ENCODE results near the gene DENND1A.

Gene DENND1A

DNA sequence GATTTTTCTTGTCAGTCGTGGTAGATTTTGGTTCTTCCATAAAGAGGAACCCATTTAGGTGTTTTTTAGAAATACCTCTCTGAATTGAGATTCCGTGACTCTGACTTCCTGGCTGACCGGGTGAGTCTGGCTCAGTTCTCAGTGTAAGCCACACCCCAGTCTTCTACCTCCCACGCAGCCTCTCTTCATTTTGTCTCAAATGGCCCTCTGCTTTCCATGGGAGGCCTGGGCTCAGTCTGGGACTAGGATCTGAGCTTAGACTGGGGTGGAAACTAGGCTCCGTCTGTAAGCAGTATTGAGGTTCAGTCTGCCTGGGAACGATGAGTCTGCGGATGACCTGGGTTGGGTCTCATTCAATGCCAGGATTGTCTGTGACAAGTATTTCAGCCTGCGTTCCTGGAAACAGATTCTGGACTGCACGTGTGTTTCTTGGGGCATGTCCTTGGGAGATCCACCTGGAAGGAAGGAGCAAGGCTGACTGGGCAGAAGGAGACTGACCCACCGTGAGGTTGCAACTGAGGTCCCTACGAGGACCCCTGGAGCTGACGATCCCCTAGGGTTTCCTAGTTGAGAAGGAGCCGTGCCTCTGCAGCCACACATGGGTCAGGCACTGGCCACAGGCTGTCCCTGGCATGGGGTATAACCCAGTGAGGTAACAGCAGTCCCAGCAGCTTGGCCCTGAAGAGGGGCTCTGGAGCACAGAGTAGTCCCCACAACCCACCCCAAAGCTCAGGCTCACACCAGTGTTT lies 586.3 kb downstream of the DENND1A start:
- peak; percentile 81 for DNase-seq (ENCODE audit: extremely low spot score)
- CTCF ChIA-PET, result interaction anchor here (0.8 to 3.8 kb wide), 7 partner anchors 10 to 263 kb away, joined by 3 to 28 read pairs (median 4); no protein-coding TSS in a partner anchor
- no peak for TF ChIP-seq CTCF (IDR thresholded peaks at IDR 0.05; ENCODE audit: control extremely low read depth, extremely low read depth, low read depth, missing control alignments)
- POLR2A ChIA-PET, result no interaction called here

DNA sequence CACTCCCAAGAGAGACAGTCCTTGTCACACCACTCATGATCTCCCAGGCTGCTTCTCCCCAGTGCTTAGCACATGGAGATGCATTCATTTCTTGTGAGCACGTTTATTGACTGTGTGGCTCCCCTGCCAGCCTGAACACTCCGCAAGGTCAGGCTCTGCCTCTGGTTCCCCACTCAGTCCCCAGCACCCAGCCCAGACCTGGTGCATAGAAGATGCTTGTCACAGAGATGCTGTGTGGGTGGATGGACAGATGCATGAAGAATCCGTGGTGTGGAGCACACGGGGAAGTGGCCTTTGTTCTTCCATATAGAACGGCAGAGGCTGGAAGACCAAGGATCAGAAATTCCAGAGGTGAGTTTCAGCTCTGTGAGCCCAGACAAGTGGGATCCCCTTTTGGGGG lies 587.7 kb downstream of the DENND1A start:
- POLR2A ChIA-PET, result no interaction called here
- CTCF ChIA-PET, result interaction anchor here (0.8 to 6.3 kb wide), 5 partner anchors 7 to 370 kb away, joined by 3 to 34 read pairs (median 28); partner anchors contain the start of gene CRB2
- no peak for DNase-seq (ENCODE audit: extremely low spot score)
- TF ChIP-seq CTCF (IDR thresholded peaks at IDR 0.05; ENCODE audit: control extremely low read depth, extremely low read depth, low read depth, missing control alignments), result no peak

DNA sequence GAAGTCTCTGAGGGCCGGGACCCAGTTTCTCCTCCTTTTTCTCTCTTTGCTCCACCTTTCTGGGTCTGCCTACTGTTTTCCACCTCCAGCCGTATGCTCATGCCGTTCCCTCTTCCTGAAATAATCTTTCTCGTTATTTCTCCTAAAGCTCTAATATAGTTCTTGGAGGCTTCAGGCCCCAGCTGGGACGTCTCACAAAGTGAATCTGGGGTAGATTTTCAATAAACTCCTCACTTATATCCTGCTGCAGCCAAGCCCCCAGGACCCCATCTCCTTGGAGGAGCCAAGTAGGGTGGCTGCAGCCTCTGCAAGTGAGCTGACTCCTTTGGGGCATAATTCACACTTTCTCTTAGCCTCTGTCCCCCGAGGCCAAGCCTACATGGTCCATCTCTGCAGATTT lies 588.1 kb downstream of the DENND1A start:
- no peak for DNase-seq (ENCODE audit: extremely low spot score)
- no peak for TF ChIP-seq CTCF (IDR thresholded peaks at IDR 0.05; ENCODE audit: control extremely low read depth, extremely low read depth, low read depth, missing control alignments)
- ChIA-PET CTCF (interaction anchor here (3.9 to 6.3 kb wide), 2 partner anchors 8 to 12 kb away, joined by 33 to 34 read pairs; partner anchors contain the start of gene CRB2), POLR2A (no interaction called here)

GRCh38 chr9:123339666-123340510 lies 590.0 kb downstream of the DENND1A start:
- DNase-seq (ENCODE audit: extremely low spot score), result no peak
- no peak for TF ChIP-seq CTCF (IDR thresholded peaks at IDR 0.05; ENCODE audit: control extremely low read depth, extremely low read depth, low read depth, missing control alignments)
- POLR2A ChIA-PET, result interaction anchor here (0.6 to 1.4 kb wide), 6 partner anchors 11 to 715 kb away, joined by 3 to 9 read pairs (median 4); no protein-coding TSS in a partner anchor
- CTCF ChIA-PET, result interaction anchor here (0.7 to 6.3 kb wide), 7 partner anchors 9 to 349 kb away, joined by 3 to 34 read pairs (median 19); partner anchors contain the start of gene CRB2

DNA sequence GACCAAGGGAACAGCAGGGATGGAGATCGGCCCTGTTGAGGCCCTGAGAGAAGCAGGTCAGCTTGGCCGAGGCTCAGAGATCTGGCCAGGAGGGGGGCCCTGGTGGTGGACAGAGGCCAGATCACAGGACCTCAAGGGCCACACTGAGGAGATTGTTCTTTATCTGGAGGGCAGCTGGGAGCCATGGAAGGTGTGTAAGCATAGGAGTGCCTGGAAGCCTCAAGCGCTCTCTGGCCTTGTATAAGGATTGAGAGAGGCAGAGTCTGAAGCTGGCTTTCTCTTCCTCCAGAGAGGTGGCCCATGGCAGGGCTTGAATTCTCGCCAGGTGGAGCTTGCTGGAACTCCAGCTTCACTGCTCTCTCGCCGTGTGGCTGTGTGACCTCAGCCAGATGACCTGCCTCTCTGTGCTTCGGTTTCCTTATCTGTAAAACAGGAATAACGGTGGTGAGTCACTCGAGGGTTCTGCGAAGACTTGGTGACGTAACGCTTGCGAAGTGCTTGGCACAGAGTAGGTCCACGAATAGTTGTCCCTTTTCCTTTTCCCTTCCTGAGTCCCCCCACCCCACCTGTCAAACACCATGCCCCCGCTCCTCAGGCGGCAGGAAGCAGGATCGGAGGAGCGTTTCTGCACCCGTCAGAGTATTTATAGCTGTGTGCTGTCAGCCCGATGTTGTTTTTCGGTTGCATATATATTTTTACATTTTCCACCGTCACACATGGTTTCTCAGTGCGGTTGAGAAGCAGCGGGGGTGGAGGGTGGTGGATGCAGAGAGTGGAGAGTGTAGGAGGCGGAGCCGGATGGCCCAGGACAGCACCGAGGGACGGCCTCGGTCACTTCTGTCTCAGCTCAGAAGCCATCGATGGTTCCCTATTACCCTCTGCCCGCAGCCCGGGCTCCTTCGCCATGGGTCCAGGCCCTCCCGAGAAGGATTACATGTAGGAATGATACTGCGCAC lies 590.9 kb downstream of the DENND1A start:
- ChIA-PET POLR2A (interaction anchor here (0.5 to 1.4 kb wide), 8 partner anchors 10 to 971 kb away, joined by 3 to 13 read pairs (median 3); no protein-coding TSS in a partner anchor), CTCF (interaction anchor here (0.9 to 6.3 kb wide), 7 partner anchors 10 to 259 kb away, joined by 3 to 34 read pairs (median 19); partner anchors contain the start of gene CRB2)

More for the DNA sequence above, 590.9 kb downstream of the DENND1A start:
- DNase-seq (ENCODE audit: extremely low spot score), result peak; percentile 71
- TF ChIP-seq CTCF (IDR thresholded peaks at IDR 0.05; ENCODE audit: control extremely low read depth, extremely low read depth, low read depth, missing control alignments), result no peak

Measured in GM10248 (cell line).